8988T (cell line): Measurements from ENCODE around the gene RPUSD4.

Experiments
- DNase-seq: peaks from one replicate; pipeline ENCODE4 v3.0.0; 2011

The RPUSD4 gene

GRCh38 chr11:126210871-126211235 is 597 bp downstream of the RPUSD4 start:
- DNase-seq = no peak

GRCh38 chr11:126207896-126208295 is 3.6 kb downstream of the RPUSD4 start:
- no peak for DNase-seq

- no peak for DNase-seq
Measured at GRCh38 chr11:126205359-126205758, 6.1 kb downstream of the RPUSD4 start.

GRCh38 chr11:126202646-126203359 is 8.6 kb downstream of the RPUSD4 start:
- no peak for DNase-seq

GRCh38 chr11:126198648-126199047 is 12.8 kb downstream of the RPUSD4 start:
- DNase-seq = no peak

GRCh38 chr11:126197277-126197939 is 14.0 kb downstream of the RPUSD4 start:
- no peak for DNase-seq

GRCh38 chr11:126195119-126195518 is 16.3 kb downstream of the RPUSD4 start:
- DNase-seq = no peak

GRCh38 chr11:126194121-126194543 is 17.3 kb downstream of the RPUSD4 start:
- DNase-seq = no peak

- DNase-seq = no peak
Measured at GRCh38 chr11:126193038-126193478, 18.4 kb downstream of the RPUSD4 start.

GRCh38 chr11:126192361-126192760 is 19.1 kb downstream of the RPUSD4 start:
- no peak for DNase-seq

- DNase-seq = no peak
Measured at GRCh38 chr11:126191379-126192073, 19.9 kb downstream of the RPUSD4 start.

- no peak for DNase-seq
Measured at GRCh38 chr11:126190792-126191191, 20.7 kb downstream of the RPUSD4 start.

- DNase-seq = no peak
Measured at GRCh38 chr11:126189109-126189929, 22.1 kb downstream of the RPUSD4 start.

- DNase-seq = no peak
Measured at GRCh38 chr11:126188332-126189108, 22.9 kb downstream of the RPUSD4 start.

- no peak for DNase-seq
Measured at GRCh38 chr11:126186708-126187529, 24.5 kb downstream of the RPUSD4 start.

- DNase-seq = no peak
Measured at GRCh38 chr11:126186025-126186698, 25.3 kb downstream of the RPUSD4 start.

- DNase-seq = no peak
Measured at GRCh38 chr11:126185259-126186024, 26.0 kb downstream of the RPUSD4 start.

- no peak for DNase-seq
Measured at GRCh38 chr11:126182787-126183445, 28.5 kb downstream of the RPUSD4 start.
